Stimulated activated naive CD8-positive, alpha-beta T cell treated with anti-CD3 and anti-CD28 coated beads, Interleukin-15, amount 100 ng/mL, for 72 hours (primary cell): Measurements from ENCODE around the gene ALG2.
A peak's percentile ranks its signal among the peaks of the same experiment; 100 is the strongest.

Source experiments
- ATAC-seq: fragments of 150-1000 bp; cut with Tn5 transposase; 2 replicates; pipeline ENCODE4 v1.10.0; 2021; ENCODE audit warnings: mild to moderate bottlenecking, moderate library complexity
- DNase-seq, 2 donors: peaks; one replicate each; pipeline ENCODE4 v3.0.0; 2021 to 2022
- H3K27ac Mint-ChIP-seq, 2 donors: one replicate each; pipeline ENCODE4 v1.8.0; 2022; ENCODE audit warnings: mild to moderate bottlenecking in 2 of 2, mixed read lengths in 2 of 2, moderate library complexity in 2 of 2
- H3K27me3 Mint-ChIP-seq: one replicate; pipeline ENCODE4 v1.8.0; 2022; ENCODE audit warnings: mixed read lengths
- H3K4me1 Mint-ChIP-seq: one replicate; pipeline ENCODE4 v1.8.0; 2022; ENCODE audit warnings: mild to moderate bottlenecking, mixed read lengths
- H3K4me3 Mint-ChIP-seq, 2 donors: one replicate each; pipeline ENCODE4 v1.8.0; 2022; ENCODE audit warnings: mild to moderate bottlenecking in 2 of 2, mixed read lengths in 2 of 2, moderate library complexity in 1 of 2
- H3K9me3 Mint-ChIP-seq, 2 donors: one replicate each; pipeline ENCODE4 v1.8.0; 2022; ENCODE audit warnings: mixed read lengths in 2 of 2

ALG2 gene, protein sequence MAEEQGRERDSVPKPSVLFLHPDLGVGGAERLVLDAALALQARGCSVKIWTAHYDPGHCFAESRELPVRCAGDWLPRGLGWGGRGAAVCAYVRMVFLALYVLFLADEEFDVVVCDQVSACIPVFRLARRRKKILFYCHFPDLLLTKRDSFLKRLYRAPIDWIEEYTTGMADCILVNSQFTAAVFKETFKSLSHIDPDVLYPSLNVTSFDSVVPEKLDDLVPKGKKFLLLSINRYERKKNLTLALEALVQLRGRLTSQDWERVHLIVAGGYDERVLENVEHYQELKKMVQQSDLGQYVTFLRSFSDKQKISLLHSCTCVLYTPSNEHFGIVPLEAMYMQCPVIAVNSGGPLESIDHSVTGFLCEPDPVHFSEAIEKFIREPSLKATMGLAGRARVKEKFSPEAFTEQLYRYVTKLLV

GRCh38 chr9:99221621-99222415 is at the start of gene ALG2, which contains the start of gene SEC61B:
Gene ALG2, minus strand, starts transcription at chr9:99221942. Its CDS starts 48 bp downstream, at chr9:99221894.
Gene SEC61B, plus strand, starts transcription at chr9:99222282. Its CDS starts 82 bp downstream, at chr9:99222364.
- Mint-ChIP-seq H3K4me1 (peaks cover 70% of the 10 kb centered on the region), H3K9me3 (no peaks in the 10 kb centered on the region), H3K4me3 (peak within 1 kb of the TSS; percentile 92 to 95), H3K27ac (peak within 1 kb of the TSS; percentile 100), H3K27me3 (no peaks in the 10 kb centered on the region)
- DNase-seq = peak; percentile 92 to 93
- ATAC-seq = peak; percentile 96

DNA sequence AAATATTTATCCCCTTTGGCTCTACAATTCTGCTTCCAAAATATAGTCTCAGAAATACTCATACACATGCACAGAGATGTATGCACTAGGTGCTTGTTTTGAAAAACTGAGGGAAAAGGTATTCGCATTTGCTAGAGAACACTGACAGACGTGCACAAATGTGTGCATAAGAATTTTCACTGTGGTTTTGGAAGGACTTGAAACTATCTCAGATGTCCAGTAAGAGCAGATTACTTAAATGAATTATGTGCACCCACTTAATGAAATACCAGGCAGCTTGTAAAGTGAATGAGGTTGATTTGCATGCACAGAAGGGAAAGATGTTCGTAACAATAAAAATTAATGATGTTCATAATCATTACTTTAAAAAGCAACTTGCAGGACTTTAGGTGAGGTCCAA is 48.7 kb upstream of the ALG2 start:
- ATAC-seq (no peak), DNase-seq (no peak)
- peaks cover 17% of the 10 kb centered on the region for H3K4me1 Mint-ChIP-seq
- no peaks in the 10 kb centered on the region for H3K9me3 Mint-ChIP-seq
- H3K27me3 Mint-ChIP-seq = no peaks in the 10 kb centered on the region
- H3K4me3 Mint-ChIP-seq = no peak overlapping the region
- H3K27ac Mint-ChIP-seq = no peak overlapping the region

DNA sequence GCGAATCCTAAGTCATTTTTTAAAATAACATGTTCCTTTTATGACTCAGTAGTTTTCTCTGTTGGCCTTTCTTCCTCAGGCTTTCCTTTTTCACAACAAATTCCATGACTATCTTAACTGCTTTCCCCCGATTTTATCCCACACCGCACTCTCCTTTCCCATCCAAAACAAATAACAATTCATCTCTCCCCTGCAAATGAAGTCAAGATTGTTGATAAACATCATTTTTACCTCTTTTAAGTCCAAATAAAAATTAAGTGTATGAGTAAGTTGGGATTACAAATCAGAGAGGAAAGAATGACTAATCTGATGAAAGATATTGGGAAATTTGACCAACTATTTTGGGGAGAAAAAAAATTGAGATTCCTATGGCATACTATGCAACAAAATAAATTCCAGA is 47.7 kb upstream of the ALG2 start:
- Mint-ChIP-seq H3K4me3 (no peak overlapping the region), H3K27me3 (peaks cover 7% of the 10 kb centered on the region), H3K27ac (no peak overlapping the region), H3K4me1 (peaks cover 23% of the 10 kb centered on the region), H3K9me3 (no peaks in the 10 kb centered on the region)
- DNase-seq = no peak
- ATAC-seq = no peak

DNA sequence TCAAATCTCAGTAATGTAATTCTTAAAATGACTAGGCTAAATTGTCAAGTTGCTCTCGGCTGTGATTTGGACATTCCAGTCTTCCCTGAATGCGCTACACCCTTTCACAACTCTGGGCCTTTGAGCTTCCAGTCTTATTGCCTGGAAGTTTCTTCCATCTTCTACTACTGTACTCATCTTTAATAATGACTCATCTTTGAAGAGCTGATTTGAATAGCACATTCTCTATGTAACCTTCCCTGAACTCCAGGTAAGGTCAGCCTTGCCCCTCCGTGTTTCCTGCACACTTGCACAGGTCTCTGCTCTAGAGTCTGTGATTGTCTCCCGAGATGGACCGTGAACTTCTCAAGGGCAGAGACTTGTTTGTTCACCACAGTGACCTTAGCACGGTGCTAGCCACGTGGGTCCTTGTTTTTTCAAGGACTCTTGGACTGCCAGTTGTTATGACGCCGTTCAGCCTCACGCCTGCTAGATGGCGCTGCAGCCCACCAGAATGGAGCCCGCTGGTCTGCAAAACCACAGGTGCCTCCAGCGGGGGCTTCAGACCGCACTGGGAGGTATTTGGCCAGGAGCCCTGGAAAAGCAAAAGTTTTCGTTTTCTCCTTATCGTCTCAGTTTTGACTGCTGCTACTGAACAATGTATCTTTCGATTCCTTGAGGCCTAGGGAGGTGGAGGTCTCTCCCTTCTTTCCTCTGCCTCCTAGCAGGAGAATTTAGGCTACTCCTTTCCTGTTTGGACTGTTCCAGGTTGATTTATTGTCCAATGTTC is 44.7 kb upstream of the ALG2 start:
- Mint-ChIP-seq H3K27ac (no peak overlapping the region), H3K9me3 (no peaks in the 10 kb centered on the region), H3K27me3 (peaks cover 7% of the 10 kb centered on the region), H3K4me1 (peaks cover 37% of the 10 kb centered on the region), H3K4me3 (peak overlapping the region; percentile 63 to 75)
- ATAC-seq (peak; percentile 84), DNase-seq (peak; percentile 62 to 68)

GRCh38 chr9:99265691-99266090 is 43.9 kb upstream of the ALG2 start:
- no peak for ATAC-seq
- H3K27ac Mint-ChIP-seq = no peak overlapping the region
- H3K4me3 Mint-ChIP-seq = no peak overlapping the region
- H3K4me1 Mint-ChIP-seq = peaks cover 37% of the 10 kb centered on the region
- no peaks in the 10 kb centered on the region for H3K9me3 Mint-ChIP-seq
- H3K27me3 Mint-ChIP-seq = peaks cover 7% of the 10 kb centered on the region
- no peak for DNase-seq

- Mint-ChIP-seq H3K27ac (no peak overlapping the region), H3K4me3 (no peak overlapping the region), H3K9me3 (no peaks in the 10 kb centered on the region), H3K4me1 (peaks cover 48% of the 10 kb centered on the region), H3K27me3 (peaks cover 7% of the 10 kb centered on the region)
- ATAC-seq (no peak), DNase-seq (no peak)
Observed at GRCh38 chr9:99264070-99264680, 42.4 kb upstream of the ALG2 start.

GRCh38 chr9:99262949-99263418 is 41.2 kb upstream of the ALG2 start:
- ATAC-seq = no peak
- Mint-ChIP-seq H3K27ac (no peak overlapping the region), H3K4me3 (no peak overlapping the region), H3K27me3 (peaks cover 7% of the 10 kb centered on the region), H3K4me1 (peaks cover 55% of the 10 kb centered on the region), H3K9me3 (no peaks in the 10 kb centered on the region)
- no peak for DNase-seq

DNA sequence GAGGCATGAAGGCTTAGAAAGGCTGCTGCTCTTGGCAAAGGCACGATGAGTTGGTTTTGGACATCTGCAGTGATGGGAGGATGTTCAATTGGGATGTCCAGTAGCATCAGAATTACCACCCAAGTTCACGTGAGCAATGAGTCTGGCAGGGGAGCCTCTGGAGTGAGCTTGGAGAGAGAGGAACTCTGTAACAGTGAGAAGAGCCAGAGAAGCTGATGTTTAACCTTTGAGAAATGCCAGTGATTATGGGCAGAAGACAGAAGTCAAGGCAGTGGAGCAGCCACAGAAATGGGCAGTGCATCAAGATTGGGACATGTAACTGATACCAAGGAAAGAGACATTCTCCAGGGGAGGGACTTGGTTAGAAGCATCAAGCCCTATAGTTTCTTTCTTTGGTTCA is 40.2 kb upstream of the ALG2 start:
- ATAC-seq (no peak), DNase-seq (no peak)
- Mint-ChIP-seq H3K27me3 (peaks cover 14% of the 10 kb centered on the region), H3K9me3 (no peaks in the 10 kb centered on the region), H3K4me3 (no peak overlapping the region), H3K27ac (no peak overlapping the region), H3K4me1 (peaks cover 51% of the 10 kb centered on the region)

- no peaks in the 10 kb centered on the region for H3K9me3 Mint-ChIP-seq
- peak in 1 of 2 donors; percentile 40 for DNase-seq
- H3K4me3 Mint-ChIP-seq = peak overlapping the region; percentile 67 to 71
- peak overlapping the region; percentile 7 to 52 for H3K27ac Mint-ChIP-seq
- H3K4me1 Mint-ChIP-seq = peaks cover 53% of the 10 kb centered on the region
- H3K27me3 Mint-ChIP-seq = peaks cover 16% of the 10 kb centered on the region
- peak; percentile 86 for ATAC-seq
Observed at GRCh38 chr9:99259231-99259918, 37.6 kb upstream of the ALG2 start.

DNA sequence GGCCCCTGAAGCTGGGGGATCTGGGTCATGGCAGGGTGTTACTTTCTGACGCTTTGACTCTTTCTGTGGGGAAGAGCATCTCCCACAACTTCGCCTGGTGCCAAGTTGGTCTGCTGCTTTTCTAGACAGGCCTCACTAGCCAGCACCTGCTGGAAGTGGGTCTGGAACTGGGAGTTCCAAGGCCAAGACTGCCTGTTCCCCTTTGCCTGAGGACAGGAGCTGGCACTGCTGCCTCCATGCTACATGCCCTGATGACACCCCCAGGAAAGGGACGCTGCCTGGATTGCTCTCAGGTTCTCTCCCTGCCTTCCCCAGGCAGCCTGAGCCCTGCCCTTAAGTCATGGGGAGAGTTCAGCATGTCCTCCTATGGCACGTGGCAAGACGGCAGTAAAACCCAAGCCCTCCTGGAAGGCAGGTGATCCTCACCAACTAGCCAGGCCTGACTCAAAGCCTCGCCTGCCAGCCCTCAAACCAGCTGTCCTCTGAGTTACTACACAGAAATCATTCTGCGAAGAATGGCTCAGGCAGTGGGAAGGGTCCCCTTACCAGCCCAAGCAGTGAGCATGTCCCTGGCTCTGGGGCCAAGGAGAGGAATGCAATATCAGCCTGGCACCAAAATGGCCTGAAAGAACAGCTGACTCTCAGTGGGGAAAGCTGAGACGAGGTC is 36.1 kb upstream of the ALG2 start:
- ATAC-seq = no peak
- Mint-ChIP-seq H3K4me3 (no peak overlapping the region), H3K4me1 (peaks cover 54% of the 10 kb centered on the region), H3K27ac (no peak overlapping the region), H3K9me3 (no peaks in the 10 kb centered on the region), H3K27me3 (peaks cover 16% of the 10 kb centered on the region)
- no peak for DNase-seq

DNA sequence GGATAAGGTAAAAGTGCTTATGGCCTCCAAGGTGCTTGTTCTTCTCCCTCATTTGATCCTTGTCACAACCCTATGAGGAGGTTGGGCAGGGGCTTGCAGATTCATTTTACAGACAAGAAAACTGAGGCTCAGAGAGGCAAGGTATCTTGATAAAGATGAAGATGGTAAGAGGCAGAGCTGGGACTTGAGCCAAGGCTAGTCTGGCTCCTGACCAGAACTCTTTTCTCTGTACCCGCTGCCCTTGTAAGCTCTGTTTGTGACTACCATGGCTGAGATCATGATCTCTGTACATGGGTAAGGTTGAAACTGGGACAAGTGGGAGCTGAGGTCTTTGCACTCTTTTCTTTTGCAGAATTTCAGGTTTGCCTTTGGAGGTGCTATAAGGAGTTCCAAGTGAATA is 33.9 kb upstream of the ALG2 start:
- DNase-seq (no peak), ATAC-seq (no peak)
- H3K4me3 Mint-ChIP-seq = no peak overlapping the region
- no peak overlapping the region for H3K27ac Mint-ChIP-seq
- peaks cover 65% of the 10 kb centered on the region for H3K4me1 Mint-ChIP-seq
- H3K27me3 Mint-ChIP-seq = peaks cover 16% of the 10 kb centered on the region
- no peaks in the 10 kb centered on the region for H3K9me3 Mint-ChIP-seq

DNA sequence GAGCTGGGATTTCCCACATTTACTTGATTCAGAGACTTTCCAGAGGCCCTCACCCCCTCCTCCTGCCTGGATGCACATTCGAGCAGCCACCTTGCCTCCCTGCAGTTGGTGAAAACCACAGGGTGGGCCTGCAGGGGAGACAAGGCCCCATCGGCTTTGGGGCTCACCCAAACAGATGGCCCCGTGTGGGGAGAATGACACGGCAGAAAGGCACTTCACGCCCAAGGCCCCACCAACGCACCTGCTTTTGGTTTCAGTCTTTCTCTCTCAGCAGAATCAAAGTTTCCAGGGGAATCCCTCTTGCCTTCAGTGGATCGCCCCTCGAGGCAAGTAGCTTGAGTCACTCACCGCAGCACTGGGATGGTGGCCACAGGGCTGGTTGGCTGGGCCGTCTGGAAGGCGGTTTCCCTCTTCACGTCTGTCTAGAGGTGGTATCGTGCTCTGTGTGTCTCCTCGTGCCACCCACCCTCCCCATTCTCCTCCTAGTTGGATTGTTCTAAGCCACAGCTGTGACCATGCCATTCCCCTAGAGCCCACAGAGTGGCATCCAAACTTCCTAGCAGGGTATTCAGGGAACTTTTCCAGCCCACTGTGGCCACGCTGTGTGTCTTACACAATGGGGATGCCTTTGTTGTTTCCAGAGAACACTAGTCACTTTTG is 32.2 kb upstream of the ALG2 start:
- peaks cover 61% of the 10 kb centered on the region for H3K4me1 Mint-ChIP-seq

DNA sequence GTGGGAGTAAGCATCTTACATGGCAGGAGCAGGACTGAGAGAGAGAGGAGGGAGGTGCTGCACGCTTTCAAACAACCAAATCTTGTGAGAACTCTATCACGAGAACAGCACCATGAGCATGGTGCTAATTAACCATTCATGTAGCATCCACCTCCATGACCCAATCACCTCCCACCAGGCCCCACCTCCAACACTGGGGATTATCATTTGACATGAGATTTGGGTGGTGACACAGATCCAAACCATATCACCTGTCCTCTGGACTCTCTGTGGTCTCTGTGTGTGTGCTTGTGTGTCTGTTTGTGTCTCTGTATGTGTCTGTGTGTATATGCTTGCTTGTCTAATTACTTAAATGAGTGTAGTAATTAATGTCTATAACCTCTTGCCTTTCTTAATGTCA is 31.4 kb upstream of the ALG2 start:
- Mint-ChIP-seq H3K27me3 (peaks cover 16% of the 10 kb centered on the region), H3K27ac (peak overlapping the region; percentile 94 to 96)

More for the DNA sequence above, 32.2 kb upstream of the ALG2 start:
- Mint-ChIP-seq H3K27ac (peak overlapping the region; percentile 94 to 96), H3K9me3 (no peaks in the 10 kb centered on the region), H3K27me3 (peaks cover 16% of the 10 kb centered on the region), H3K4me3 (peak overlapping the region; percentile 71 to 83)
- peak; percentile 94 for ATAC-seq
- peak; percentile 85 to 95 for DNase-seq

More for the DNA sequence above, 31.4 kb upstream of the ALG2 start:
- peaks cover 62% of the 10 kb centered on the region for H3K4me1 Mint-ChIP-seq
- no peaks in the 10 kb centered on the region for H3K9me3 Mint-ChIP-seq
- peak; percentile 62 for ATAC-seq
- peak overlapping the region; percentile 71 to 83 for H3K4me3 Mint-ChIP-seq
- peak; percentile 45 to 56 for DNase-seq
